GM10248 (cell line): ENCODE measurements around the gene APOH.

Source experiments
- CTCF ChIA-PET: fragments of 300-600 bp; sonication (Branson Sonifier 250); formaldehyde crosslinking; extraction: SDS; loops from one replicate; lab custom pipeline; 2021; ENCODE audit warnings: antibody characterized with exemption; lab: Yijun Ruan, JAX
- POLR2A ChIA-PET: fragments of 350-650 bp; sonication (Branson Sonifier 250); formaldehyde crosslinking; extraction: SDS; loops from one replicate; lab custom pipeline; 2020; ENCODE audit warnings: antibody characterized with exemption; lab: Yijun Ruan, JAX
- DNase-seq: peaks from one replicate; pipeline ENCODE4 v3.0.0; 2012; ENCODE audit errors: extremely low spot score
- TF ChIP-seq, protein P1 (sequence below): IDR thresholded peaks from 2 replicates; pipeline ENCODE4 v1.5.1; 2012; ENCODE audit warnings: mild to moderate bottlenecking, low read depth; ENCODE audit errors: extremely low read depth, missing control alignments, control extremely low read depth

APOH gene

DNA sequence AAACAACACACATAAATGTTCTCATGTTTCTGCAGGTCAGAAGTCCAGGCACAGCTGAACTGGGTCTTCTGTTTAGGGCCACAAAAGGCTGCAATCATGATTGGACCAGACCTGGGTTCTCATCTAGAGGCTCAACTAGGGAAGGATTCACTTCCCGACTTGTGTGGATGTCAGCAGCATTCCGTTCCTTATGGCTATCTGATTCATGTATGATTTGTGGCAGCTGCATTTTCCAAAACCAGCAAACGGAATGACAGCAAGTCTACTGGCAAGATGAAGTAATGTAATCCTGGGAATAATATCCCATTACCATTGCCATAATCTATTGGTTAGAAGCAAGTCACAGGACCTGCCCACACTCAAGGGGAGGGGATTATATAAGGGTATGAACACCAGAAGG, 59.4 kb downstream of the APOH start:
- CTCF ChIA-PET: interaction anchor here (1.3 kb wide), 1 partner anchor 21 kb away, joined by 3 read pairs; no protein-coding TSS in a partner anchor
- TF ChIP-seq, protein P1, sequence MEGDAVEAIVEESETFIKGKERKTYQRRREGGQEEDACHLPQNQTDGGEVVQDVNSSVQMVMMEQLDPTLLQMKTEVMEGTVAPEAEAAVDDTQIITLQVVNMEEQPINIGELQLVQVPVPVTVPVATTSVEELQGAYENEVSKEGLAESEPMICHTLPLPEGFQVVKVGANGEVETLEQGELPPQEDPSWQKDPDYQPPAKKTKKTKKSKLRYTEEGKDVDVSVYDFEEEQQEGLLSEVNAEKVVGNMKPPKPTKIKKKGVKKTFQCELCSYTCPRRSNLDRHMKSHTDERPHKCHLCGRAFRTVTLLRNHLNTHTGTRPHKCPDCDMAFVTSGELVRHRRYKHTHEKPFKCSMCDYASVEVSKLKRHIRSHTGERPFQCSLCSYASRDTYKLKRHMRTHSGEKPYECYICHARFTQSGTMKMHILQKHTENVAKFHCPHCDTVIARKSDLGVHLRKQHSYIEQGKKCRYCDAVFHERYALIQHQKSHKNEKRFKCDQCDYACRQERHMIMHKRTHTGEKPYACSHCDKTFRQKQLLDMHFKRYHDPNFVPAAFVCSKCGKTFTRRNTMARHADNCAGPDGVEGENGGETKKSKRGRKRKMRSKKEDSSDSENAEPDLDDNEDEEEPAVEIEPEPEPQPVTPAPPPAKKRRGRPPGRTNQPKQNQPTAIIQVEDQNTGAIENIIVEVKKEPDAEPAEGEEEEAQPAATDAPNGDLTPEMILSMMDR: no peak
- no peak for DNase-seq
- POLR2A ChIA-PET: no interaction called here

DNA sequence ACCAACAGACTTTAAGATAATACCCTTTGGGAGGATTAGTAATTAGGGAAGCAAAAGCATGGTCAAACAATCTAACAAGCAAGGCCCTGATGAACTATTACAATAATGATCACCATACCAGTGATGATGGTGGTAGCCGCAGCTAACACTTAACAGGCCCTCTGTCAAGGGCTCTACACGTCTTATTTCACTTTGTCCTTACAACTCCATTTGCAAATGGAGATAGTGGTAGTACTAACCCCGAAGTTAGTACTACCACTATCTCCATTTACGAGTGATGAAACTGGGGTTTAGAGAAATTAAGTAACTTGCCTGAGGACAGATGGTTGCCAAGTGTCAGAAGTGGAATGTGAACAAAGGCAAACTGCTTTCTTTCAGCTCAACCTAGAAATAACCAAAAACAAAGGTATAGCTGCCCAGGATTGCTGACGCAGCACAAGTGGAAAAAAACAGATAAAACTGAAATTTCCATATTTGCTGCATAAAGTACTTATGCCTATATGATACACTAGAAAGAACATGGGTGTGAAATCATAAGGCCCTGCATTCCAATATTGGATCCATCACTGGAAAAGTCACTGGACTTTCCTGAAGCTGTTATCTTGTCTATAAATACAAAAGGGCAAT, 61.9 kb downstream of the APOH start:
- DNase-seq: no peak
- CTCF ChIA-PET: interaction anchor here (5.5 kb wide), 2 partner anchors 873 to 935 kb away, joined by 41 to 58 read pairs; no protein-coding TSS in a partner anchor

DNA sequence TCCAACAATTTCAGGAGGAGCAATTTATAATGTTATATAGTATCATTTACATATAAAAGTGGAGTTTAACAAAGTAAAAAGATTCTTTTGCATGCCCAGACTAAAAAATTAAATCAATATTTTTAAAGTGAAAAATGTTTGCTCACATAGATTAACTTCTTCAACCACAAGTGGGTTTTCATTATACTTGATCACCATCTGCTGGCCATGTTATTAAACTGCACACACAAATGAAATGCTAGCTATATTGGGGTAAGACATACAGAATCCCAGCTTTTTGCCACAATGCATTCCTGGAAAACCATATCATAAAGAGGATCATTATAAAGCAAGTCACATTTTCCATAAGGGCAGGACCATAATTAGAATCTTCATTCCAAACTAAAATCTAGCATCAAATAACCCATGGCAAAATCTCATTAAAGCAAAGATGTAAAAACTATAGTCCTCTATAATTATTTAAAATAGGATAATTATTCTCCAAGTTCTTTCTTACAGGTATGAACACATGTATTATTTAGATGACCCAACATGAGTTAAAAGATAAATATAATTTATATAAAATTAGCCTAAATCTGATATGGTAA, 63.6 kb downstream of the APOH start:
- TF ChIP-seq, protein P1: peak; percentile 53
- peak; percentile 44 for DNase-seq
- ChIA-PET POLR2A (no interaction called here), CTCF (interaction anchor here (1.0 to 5.5 kb wide), 9 partner anchors 11 to 936 kb away, joined by 3 to 58 read pairs (median 4); partner anchors contain the start of gene CEP112)

More for the DNA sequence above, 61.9 kb downstream of the APOH start:
- POLR2A ChIA-PET: no interaction called here
- TF ChIP-seq, protein P1: no peak
